NAMALWA (cell line): Measurements from ENCODE around the gene ZDHHC14.

Experiments
- DNase-seq: peaks from one replicate; pipeline ENCODE4 v3.0.0-alpha.2; 2015; ENCODE audit warnings: low spot score

The ZDHHC14 gene

DNA sequence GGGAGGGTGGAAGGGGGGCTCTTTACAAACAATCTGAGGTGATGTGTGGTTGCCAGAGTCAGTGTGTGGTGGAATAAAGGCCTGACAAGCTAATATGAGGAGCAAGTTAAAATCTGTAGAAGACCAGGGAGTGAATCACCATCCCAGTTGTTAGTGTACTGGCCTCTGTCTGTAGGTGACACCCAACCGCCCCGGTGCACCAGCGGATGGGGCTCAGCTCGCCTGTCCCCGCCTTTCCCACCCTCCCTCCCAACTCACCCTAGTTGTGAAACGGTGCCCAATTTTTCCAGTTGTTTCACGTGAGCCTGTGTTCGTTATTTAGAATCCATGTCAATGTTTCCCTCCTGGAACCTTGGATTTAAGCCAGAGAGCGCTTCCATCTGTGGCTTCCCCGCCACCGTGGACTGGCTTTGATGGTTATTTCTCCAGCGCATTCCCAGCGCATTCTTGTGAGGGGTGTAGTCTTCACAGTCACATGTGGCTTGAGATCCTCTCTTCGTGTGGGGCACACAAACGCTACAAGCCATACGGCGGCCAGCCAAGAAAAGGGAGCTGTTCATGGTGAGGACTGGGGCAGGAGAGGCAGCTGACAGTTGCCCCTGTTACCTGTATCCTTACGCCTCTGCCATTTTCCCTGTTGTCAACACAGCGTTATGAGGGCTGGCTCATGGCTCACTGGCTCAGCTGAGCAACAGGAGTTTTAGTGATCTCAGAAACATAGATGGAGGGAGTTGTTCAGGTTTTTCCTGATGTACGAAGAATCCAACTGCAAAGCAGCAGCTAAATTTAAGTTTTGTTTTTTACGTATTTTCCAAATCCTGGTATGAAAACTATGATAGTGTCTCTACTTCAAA is 137.6 kb downstream of the ZDHHC14 start:
- DNase-seq: no peak

DNA sequence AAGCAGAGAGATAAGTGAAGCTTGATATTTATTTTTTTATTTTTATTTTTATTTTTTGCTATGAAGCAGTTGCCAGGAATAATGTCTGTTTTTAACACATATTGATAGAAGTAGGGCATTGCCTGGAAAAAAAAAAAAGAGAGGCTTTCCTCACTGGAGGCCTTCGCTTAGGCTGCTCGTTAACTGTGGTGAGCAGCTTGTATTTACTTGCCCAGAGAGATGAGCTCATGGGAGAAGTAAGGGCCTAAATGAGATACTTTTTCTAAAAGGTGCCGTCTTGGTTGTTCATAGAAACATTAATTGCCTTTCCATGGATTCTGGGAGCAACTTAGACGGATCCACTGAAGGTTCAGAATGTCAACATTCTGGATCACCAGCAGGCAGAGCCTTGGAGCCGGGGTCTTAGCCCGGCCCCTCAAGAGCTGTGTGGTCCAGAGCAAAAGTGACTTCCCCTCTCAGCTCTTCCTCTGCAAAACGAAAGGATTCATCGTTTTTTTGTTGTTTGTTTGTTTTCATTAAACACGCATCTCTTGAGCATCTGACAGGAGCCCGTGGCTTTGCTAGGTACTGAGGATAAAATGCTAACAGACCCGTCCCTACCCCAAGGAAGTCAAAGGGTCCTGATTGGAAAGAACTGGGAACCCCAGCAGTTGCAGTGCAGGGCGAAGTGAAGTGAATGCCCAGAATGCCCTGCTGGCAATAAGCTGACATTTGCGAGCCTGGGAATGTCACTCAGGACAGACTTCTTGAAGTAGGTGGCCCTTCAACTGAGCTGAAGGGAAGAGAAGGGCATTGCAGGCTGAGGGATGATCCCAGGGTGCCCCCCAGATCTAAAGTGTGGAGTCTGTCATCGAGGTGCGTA is 138.5 kb downstream of the ZDHHC14 start:
- DNase-seq: no peak

DNA sequence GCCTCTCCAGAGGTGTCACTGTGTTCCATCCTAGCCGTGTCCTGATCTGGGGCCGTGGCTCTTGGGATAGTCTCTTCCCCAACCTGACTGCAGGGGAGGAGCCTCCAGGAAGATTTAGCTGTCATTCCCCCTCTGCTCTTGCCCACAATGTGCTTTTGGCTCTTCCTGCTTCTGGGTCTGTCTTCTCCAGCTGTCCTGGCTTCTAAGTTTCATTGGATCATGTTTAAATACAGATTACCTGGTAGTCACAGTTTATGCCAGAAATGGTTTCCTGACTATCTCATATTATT is 139.1 kb downstream of the ZDHHC14 start:
- no peak for DNase-seq

DNA sequence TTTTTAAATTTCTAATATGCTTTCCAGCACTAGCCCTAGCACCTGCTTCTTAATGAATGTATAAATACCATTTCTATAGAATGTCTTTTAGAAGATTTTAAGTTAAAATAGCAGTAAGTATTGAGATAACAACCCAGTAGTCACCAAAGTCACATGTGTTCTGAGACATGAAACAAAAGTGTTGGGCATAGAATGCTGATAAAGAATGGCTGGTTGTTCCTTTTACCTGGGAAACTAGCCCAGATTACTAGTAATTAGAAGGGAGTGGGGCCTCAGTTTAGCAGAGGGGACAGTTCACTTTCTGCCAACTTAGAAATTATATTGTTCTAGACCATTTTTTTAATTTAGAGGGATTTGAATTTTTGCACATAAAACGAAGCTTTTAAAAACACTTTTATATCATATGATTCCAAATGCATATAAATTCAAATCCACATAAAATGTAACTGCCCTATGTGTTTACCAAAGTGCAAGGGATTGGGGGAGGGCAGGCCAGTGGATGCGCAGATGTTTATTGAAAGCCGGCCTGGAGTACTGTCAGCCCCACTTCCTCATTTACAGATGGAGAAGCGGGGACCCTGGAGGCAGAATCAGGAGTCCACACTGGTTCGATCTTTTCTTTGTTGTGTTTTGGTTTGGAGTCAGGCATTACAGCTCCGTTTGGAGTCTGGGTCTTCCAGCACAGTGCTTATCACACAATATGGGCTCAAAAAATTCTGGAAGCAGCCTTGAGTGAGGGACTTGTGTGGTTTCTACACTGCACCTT is 139.8 kb downstream of the ZDHHC14 start:
- DNase-seq: no peak

DNA sequence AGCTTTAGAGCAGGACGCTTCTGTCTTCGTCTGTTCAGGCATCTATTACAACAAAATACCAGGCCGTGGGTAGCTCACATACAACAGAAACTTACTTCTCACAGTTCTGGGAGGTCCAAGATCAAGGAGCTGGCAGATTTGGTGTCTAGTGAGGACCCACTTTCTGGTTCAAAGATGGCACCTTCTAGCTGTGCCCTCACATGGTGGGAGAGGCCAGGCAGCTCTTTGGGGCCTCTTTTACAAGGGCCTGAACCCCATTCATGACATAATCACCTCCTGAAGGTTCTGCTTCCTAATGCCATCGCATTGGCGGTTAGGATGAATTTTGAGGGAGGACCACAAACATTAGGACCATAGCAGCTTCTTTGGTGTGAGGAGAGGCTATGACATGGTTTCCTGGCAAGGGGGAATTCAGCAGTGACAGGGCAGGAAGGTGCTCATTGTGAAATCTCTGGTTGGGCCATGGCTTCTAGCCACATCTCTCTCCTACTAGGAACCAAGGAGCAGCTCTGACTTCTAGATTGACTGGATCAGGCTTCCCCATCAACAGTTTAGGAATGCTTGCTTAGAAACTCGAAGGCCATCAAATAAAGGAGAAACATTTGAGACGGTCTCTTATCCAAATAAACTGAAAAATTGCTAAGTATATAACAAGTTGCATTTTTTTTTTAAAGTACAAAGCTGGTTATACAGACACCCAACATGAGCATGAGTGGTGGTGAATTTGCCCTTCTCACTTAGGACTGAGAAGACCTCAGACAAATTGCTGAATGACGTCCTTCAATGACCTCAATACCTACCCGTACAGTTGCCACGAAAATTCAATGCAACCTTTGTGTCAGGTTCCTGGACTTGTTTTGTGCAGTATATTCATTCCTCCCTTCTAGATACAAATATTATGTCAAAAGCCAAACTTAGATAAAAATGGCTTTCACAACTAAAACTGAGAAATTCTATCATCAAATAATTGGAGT is 140.7 kb downstream of the ZDHHC14 start:
- DNase-seq: no peak

DNA sequence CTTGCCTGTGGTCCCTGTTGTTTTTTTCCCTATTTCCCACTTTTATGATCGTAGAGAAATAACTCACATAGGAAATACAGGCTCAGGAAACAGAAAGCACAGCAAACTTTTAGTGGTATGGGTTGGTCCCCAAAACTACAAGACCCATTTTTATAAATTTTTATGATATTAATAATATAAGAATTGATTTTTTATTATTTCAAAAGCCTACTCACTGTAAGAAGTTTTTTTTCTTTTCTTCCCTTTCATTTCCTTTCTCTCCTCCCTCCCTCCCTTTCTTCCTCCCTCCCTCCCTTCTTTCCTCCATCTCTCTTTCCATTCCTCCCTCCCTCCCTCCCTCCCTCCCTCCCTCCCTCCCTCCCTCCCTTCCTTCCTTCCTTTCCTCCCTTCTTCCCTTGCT is 141.5 kb downstream of the ZDHHC14 start:
- no peak for DNase-seq

DNA sequence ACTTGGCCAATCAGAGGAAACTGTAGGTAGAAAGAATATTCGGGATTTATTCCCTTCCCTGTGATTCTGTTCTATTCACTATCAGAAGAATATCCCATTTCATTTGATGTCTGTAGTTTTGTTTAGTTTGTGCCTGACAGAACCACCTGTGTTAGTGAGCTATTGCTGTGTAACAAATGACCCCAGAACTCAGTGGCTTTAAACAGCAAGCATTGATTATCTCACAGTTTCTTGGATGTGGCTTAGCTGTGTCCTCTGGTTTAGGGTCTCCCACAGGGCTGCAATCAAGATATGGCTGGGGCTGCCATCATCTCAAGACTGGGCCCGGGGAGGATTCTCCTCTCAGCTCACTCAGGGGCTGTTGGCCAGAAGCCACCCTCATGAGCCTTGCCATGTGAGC is 143.7 kb downstream of the ZDHHC14 start:
- no peak for DNase-seq

DNA sequence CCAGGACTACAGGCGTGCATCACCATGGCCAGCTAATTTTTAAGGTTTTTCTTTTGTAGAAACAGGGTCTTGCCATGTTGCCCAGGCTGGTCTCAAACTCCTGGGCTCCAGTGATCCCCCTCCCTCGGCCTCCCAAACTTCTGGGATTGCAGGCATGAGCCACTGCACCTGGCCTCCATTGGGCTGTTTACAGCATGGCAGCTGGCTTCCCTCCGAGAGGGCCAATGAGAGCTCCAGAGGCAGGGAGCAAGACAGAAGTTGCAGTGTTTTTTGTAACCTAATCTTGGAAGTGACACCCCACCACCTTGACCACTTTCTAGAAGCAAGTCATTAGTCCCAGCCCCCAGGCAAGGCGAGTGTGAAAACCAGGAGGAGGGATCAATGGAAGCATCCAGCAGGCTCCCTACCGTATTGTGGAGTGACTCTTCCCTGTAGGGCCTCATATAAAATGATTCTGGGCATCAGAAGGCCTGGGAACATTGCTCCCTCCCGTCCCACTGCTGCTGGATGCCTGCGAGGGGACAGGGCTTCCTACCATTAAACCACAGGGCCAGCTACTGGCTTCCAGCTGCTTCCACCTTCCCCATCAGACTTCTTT is 144.4 kb downstream of the ZDHHC14 start:
- DNase-seq: no peak

DNA sequence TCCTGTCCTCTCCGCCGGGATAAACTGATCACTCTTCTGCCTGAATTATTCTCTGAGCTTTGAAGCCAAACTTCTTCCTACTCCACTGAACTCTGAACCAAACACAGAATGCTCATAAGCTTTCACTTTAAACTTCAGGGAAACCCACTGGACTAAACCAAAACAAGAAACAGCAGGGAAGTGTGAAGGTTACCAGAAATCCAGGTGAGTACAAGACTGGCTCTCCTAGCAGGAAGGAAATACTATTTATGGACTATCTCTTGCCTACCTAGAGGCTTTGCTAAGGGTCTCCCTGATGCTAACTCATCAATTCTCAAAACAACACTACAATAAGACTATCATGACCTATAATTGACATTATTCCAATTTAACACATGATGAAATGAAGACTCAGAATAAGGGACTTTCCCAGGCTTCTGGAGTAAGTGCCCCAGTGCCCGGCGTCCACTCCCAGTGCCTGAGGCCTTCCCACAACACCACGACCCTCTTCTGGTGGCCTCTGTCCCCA is 145.0 kb downstream of the ZDHHC14 start:
- DNase-seq: no peak

DNA sequence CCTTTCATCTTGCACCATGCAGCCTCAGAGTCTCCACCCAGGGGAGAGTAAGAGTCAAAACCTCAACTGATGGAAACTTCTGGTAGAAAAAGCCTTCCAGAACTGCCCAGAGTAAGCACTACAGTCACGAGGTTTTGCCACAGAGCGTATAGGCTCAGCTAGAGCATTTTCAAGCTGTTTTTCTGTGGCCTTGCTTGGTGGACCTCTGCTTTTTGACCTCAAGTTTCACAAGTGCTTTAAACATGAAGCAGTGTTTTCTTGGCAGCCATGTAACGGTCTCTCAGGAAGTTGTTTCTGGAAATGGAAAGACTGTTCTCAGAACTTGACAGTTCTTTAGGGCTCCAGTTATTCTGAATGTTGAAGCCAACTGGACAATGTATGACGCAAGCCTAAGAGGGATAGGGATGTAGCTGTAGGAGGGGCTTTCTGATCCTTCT is 146.5 kb downstream of the ZDHHC14 start:
- DNase-seq: no peak

DNA sequence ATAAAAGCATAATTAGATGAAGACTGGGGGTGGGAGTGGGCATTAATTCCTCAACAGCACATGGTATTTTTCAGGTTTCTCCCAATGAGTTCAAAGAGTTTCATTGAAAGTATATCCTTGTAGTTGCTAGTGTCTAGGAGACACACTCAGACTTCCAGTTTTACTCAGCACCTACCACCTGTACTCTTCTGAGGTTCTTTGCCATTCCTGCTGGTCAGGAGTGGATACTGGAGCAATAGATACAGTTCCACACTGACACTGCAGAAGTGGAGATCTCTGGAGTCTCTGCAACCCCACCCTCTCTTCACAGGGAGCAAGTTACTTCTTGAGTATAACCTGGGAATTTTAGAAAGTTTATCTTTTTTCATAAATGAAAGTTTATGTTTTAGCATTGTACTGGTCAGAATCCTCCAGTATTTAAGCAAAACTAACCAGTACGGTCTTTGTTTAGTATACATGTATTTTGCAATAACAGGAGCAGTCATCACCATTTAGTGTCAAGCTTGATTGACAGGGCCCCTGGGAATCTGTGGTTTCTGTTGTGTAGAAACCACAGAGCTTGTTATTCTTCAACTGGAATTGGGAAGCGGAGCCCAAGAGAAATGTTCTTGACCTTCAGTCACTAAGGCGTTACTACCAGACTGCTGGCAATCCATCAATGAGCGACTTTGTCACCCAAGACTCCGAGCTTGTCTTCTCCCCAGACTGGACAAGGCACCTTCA is 148.1 kb downstream of the ZDHHC14 start:
- DNase-seq: peak; percentile 24

DNA sequence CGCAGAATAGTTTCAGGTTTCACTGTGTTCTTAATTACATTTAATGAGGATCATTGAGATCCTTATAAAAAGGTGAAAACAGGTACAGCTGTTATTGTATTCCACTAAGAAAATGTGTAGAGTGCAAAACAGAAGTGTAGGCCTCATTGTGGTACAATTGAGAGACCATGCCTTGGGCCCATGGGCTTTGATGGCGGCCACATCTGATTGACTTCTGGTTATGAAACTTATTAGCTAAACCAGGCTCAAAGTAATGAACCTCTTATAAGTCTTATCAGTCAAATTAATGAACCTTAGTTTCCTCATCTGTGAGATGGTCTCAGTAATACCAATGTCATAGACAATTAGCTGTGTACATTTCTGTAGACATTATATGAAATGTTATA is 148.7 kb downstream of the ZDHHC14 start:
- no peak for DNase-seq

DNA sequence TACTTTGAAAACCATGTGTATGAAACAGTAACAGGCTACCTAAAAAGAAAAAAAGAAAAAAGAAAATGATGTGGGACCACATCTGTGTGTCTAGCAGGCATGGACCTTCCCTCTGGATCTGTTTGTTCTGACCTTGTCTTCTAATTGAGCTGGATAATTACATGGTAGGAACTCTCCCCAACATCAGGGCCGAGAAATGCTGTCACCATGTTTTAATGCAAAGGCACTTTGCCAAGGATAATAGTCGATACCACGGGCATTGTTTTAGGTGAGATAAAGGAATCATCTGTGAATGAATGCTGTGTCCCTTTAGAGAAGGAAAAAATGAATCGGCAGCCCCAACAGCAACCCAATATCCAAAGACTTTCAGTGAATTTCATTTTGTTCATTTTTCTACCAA is 149.1 kb downstream of the ZDHHC14 start:
- DNase-seq: no peak

DNA sequence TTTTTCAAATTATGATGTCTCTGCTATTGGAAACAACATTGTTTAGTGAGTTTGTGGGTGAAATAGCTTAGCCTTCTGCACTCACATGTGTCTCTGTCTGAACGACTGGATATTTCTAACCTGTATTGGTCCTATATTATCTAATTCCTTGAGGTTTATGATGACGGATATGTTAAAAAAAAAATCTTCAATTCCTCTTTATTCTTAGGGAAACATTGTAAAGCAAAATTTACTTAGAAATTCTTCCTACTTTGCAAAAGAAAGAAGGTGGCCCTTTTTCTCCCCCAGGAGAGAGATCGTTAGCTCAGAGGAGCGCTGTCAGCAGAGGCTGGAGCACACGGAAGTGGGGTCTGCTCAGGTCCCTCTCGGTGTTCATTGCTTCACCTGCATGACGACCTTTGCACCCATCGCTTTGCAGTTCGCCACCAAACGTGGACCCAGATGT is 149.8 kb downstream of the ZDHHC14 start:
- no peak for DNase-seq

DNA sequence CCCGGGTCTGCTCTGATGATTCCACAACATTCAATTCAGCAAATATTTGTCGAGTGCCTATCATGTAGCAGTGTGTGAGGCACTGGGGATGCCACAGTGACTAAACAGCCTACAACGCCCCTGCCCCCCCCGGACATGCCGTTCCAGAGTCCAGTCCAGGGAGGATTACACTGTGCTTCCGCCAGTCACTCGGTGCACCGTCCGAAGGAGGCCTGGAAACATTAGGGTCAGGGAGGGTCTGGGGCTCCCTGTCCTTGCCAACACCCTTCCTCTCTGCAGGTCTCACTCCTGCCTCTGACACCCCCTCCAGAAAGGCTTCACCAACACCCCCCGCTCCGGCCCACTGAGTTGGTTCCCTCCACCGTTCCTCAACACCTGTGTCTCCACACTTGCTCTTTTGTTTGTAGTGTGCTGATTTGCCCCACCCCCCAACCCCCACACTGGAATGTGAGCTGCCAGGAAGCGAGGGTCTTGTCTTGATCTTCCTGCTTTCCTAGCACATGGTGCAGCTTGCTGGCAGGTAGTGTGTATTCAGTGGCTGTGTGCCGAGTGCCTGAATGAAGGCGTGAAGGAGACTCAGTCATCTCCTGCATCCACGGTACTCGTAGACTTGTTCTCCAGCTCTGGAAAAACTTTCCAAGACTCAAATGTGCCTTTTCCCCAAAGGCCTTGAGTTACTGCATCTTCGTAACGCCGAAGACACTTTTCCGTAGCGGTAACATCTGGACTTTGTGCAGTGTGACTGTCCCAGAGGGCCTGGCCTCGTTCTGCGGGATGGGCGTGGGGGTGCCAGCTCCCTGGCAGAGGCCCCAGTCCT is 150.4 kb downstream of the ZDHHC14 start:
- no peak for DNase-seq

DNA sequence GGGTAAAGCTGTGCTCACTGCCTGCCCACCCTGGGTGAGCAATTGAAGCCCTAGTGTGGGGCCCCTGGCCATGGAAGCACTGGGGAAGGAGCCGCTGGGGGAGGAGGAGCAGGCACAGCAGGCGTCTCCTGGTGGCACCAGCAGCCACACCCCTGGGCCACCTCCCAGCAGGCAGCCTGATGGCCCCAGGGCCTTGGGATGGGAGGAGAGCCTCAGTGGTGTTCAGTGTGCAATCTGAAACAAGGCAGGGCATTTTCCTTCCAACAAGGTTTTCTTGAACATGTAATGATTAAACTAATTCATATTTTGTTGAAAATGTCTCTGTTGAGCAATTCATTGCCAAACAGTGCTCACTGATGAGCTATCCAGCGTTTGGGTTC is 151.0 kb downstream of the ZDHHC14 start:
- DNase-seq: no peak

DNA sequence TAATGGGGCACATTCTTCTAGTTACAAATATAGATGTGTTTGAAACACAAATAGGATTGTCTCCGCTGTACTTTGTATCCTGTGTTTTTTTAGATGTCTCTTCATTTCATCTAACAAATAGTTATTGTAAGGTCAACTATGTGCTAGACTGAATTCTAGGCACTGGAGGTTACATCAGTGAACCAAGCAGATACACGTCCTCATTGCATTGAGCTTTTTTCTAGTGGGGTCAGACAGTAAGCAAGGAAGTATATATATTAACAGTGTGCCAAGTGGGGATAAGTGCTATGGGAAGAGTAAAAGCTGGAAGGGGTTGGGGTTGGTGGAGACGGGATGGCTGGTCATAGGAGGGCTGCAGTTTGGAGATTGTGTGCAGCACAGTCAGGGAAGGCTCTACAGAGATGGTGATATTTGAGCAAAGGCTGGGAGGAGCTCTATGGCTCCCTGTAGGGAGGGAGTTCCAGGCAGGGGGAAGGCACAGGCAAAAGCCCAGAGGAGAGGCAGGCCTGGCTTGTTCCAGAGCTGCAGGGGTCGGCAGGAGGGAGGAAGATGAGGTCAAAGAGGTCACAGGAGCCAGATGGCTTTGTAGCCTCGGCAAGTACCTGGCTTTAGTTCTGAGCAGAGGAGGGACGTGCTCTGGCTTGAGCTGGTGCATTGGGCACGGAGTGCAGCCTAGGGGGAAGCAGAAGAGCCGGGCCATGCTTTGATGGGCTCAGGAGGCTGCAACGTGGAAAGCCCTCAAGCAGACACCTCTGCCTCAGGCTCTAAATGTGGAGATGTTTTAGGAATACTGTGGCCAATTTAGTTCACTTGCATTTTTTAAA is 152.3 kb downstream of the ZDHHC14 start:
- DNase-seq: no peak

DNA sequence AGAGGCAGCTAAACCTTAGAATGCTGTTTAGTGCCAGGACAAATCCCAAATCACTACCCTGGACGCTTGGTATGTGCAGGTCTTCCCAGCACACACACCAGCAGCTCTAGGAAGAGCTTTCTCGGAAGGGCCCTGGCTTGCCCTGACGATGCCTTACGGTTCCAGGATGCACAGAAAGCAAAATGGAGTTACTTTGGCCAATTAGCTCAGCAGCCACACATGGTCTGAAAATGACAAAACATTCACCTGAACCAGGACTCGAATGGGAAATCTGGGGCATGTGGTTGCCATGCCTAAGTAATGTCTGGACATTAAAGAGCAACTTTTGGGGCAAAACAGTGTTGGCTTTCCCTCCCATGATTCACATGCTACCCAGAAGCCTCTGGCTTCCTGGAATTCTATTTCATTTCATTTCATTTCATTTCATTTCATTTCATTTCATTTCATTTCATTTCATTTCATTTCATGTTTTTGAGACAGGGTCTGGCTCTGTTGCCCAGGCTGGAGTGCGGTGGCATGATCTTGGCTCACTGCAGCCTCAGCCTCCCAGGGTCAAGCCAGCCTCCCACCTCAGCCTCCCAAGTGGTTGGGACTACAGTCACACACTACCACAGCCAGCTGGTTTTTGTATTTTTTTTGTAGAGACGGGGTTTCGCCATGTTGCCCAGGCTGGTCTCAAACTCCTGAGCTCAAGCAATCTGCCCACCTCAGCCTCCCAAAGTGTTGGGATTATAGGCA is 153.3 kb downstream of the ZDHHC14 start:
- DNase-seq: no peak
